ENCODE results near the gene PDCD7.
"Not testable (repeated sequence)": the region's sequence is repeated elsewhere in the genome, so short reads cannot be mapped to it uniquely, and the experiment has no call there.

PDCD7 gene

DNA sequence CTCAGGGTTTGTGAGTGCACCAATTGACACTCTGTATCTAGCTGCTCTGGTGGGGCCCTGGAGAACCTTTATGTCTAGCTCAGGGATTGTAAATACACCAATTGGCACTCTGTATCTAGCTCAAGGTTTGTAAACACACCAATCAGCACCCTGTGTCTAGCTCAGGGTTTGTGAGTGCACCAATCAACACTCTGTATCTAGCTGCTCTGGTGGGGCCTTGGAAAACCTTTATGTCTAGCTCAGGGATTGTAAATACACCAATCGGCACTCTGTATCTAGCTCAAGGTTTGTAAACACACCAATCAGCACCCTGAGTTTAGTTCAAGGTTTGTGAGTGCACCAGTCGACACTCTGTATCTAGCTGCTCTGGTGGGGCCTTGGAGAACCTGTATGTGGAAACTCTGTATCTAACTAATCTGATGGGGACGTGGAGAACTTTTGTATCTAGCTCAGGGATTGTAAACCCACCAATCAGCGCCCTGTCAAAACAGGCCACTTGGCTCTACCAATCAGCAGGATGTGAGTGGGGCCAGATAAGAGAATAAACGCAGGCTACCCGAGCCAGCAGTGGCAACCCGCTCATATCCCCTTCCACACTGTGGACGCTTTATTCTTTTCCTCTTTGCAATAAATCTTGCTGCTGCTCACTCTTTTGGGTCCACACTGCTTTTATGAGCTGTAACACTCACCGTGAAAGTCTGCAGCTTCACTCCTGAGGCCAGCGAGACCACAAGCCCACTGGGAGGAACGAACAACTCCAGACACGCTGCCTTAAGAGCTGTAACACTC lies 57.8 kb downstream of the PDCD7 start:
- not testable (repeated sequence) for H3K36me3 ChIP-seq (ENCODE audit: control insufficient read depth in 1 of 2, insufficient read depth in 2 of 2, low read depth in 1 of 2, low read length in 2 of 2); H2BK120ac ChIP-seq (ENCODE audit: low read depth, low read length); H4K8ac ChIP-seq (ENCODE audit: low read length); DNase-seq; H2BK15ac ChIP-seq (ENCODE audit: low read depth, poor library complexity, severe bottlenecking); H3K4me2 ChIP-seq (ENCODE audit: low read length, poor library complexity, severe bottlenecking); H3K4me3 ChIP-seq (ENCODE audit: insufficient read depth in 1 of 2, low read depth in 1 of 2, low read length in 2 of 2); H3K23ac ChIP-seq (ENCODE audit: low read length in 2 of 2); H3K18ac ChIP-seq (ENCODE audit: low read depth in 1 of 2, low read length in 2 of 2); H3K14ac ChIP-seq (ENCODE audit: low read length in 2 of 2); H3K27ac ChIP-seq (ENCODE audit: low read length, poor library complexity, severe bottlenecking); H2AK5ac ChIP-seq (ENCODE audit: low read length, severe bottlenecking); H4K91ac ChIP-seq (ENCODE audit: low read length); H3K79me1 ChIP-seq (replicated peaks; ENCODE audit: low read length, poor library complexity, severe bottlenecking); H3K4ac ChIP-seq (ENCODE audit: low read depth in 1 of 2, low read length in 2 of 2); H3K9ac ChIP-seq (ENCODE audit: low read length); H2BK12ac ChIP-seq (ENCODE audit: low read length in 2 of 2); H2BK5ac ChIP-seq (ENCODE audit: low read depth, low read length, poor library complexity, severe bottlenecking); H3K4me1 ChIP-seq (ENCODE audit: control insufficient read depth, insufficient read depth, low read depth, low read length); H3K9me3 ChIP-seq (ENCODE audit: control insufficient read depth, low read length); H2AFZ ChIP-seq (ENCODE audit: low read depth, low read length)
- 51% methylated on average over 11 of the region's 12 CpGs for WGBS
- peaks cover 40 to 43% of the 10 kb centered on the region in 2 experiments for H3K27me3 ChIP-seq (ENCODE audit: control insufficient read depth in 1 of 2, insufficient read depth in 1 of 2, low read length in 2 of 2)

DNA sequence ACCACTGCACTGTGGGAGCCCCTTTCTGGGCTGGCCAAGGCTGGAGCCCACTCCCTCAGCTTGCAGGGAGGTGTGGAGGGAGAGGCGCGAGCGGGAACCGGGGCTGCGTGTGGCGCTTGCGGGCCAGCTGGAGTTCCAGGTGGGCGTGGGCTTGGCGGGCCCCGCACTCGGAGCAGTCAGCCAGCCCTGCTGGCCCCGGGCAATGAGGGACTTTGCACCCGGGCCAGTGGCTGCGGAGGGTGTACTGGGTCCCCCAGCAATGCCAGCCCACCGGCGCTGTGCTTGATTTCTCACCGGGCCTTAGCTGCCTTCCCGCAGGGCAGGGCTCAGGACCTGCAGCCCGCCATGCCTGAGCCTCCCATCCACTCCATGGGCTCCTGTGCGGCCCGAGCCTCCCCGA lies 58.7 kb downstream of the PDCD7 start:
- H3K14ac ChIP-seq (ENCODE audit: low read length in 2 of 2); H2AK5ac ChIP-seq (ENCODE audit: low read length, severe bottlenecking); H3K4me1 ChIP-seq (ENCODE audit: control insufficient read depth, insufficient read depth, low read depth, low read length); H4K8ac ChIP-seq (ENCODE audit: low read length); H3K18ac ChIP-seq (ENCODE audit: low read depth in 1 of 2, low read length in 2 of 2); H3K23ac ChIP-seq (ENCODE audit: low read length in 2 of 2); DNase-seq; H2BK5ac ChIP-seq (ENCODE audit: low read depth, low read length, poor library complexity, severe bottlenecking); H4K91ac ChIP-seq (ENCODE audit: low read length); H3K4ac ChIP-seq (ENCODE audit: low read depth in 1 of 2, low read length in 2 of 2); H3K9me3 ChIP-seq (ENCODE audit: control insufficient read depth, low read length); H3K36me3 ChIP-seq (ENCODE audit: control insufficient read depth in 1 of 2, insufficient read depth in 2 of 2, low read depth in 1 of 2, low read length in 2 of 2); H3K4me3 ChIP-seq (ENCODE audit: insufficient read depth in 1 of 2, low read depth in 1 of 2, low read length in 2 of 2); H3K9ac ChIP-seq (ENCODE audit: low read length); H3K79me1 ChIP-seq (replicated peaks; ENCODE audit: low read length, poor library complexity, severe bottlenecking); H2BK12ac ChIP-seq (ENCODE audit: low read length in 2 of 2); H3K4me2 ChIP-seq (ENCODE audit: low read length, poor library complexity, severe bottlenecking); H2BK15ac ChIP-seq (ENCODE audit: low read depth, poor library complexity, severe bottlenecking); H2BK120ac ChIP-seq (ENCODE audit: low read depth, low read length); H2AFZ ChIP-seq (ENCODE audit: low read depth, low read length); H3K27ac ChIP-seq (ENCODE audit: low read length, poor library complexity, severe bottlenecking): not testable (repeated sequence)
- WGBS, result 100% methylated on average over 8 of the region's 22 CpGs
- H3K27me3 ChIP-seq (ENCODE audit: control insufficient read depth in 1 of 2, insufficient read depth in 1 of 2, low read length in 2 of 2), result peaks cover 35 to 48% of the 10 kb centered on the region in 2 experiments

DNA sequence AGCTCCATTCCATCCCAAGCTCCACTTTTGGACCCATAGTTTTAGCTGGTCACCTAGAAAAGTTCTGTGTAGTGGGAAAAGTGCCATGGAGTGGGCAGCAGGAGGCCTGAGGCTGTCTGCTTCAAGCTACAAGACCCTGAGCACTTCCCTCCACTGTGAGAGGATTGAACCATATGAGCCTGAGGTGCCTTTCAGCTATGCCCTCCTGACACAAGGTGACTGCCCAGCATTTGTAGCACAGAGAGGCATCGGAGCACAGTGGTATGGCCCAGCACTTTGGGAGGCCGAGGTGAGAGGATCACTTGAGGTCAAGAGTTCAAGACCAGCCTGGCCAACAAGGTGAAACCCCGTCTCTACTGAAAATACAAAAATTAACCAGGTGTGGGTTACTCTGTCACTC lies 61.0 kb downstream of the PDCD7 start:
- Histone ChIP-seq H2AK5ac (ENCODE audit: low read length, severe bottlenecking) (no peak overlapping the region), H4K91ac (ENCODE audit: low read length) (no peak overlapping the region), H2BK120ac (ENCODE audit: low read depth, low read length) (no peak overlapping the region), H2BK5ac (ENCODE audit: low read depth, low read length, poor library complexity, severe bottlenecking) (no peak overlapping the region), H3K27me3 (ENCODE audit: control insufficient read depth in 1 of 2, insufficient read depth in 1 of 2, low read length in 2 of 2) (peaks cover 12 to 47% of the 10 kb centered on the region in 2 experiments), H3K9me3 (ENCODE audit: control insufficient read depth, low read length) (no peaks in the 10 kb centered on the region), H3K4ac (ENCODE audit: low read depth in 1 of 2, low read length in 2 of 2) (no peak overlapping the region), H3K4me1 (ENCODE audit: control insufficient read depth, insufficient read depth, low read depth, low read length) (peaks cover 12% of the 10 kb centered on the region), H2BK12ac (ENCODE audit: low read length in 2 of 2) (peak overlapping the region in 1 of 2 experiments; percentile 92), H3K4me2 (ENCODE audit: low read length, poor library complexity, severe bottlenecking) (no peak overlapping the region), H3K4me3 (ENCODE audit: insufficient read depth in 1 of 2, low read depth in 1 of 2, low read length in 2 of 2) (no peak overlapping the region), H4K8ac (ENCODE audit: low read length) (no peak overlapping the region), H3K27ac (ENCODE audit: low read length, poor library complexity, severe bottlenecking) (no peak overlapping the region), H2AFZ (ENCODE audit: low read depth, low read length) (no peak overlapping the region), H2BK15ac (ENCODE audit: low read depth, poor library complexity, severe bottlenecking) (no peak overlapping the region), H3K18ac (ENCODE audit: low read depth in 1 of 2, low read length in 2 of 2) (peak overlapping the region in 1 of 2 experiments; percentile 72), H3K9ac (ENCODE audit: low read length) (no peak overlapping the region), H3K14ac (ENCODE audit: low read length in 2 of 2) (no peak overlapping the region), H3K79me1 (replicated peaks; ENCODE audit: low read length, poor library complexity, severe bottlenecking) (no peaks in the 10 kb centered on the region), H3K36me3 (ENCODE audit: control insufficient read depth in 1 of 2, insufficient read depth in 2 of 2, low read depth in 1 of 2, low read length in 2 of 2) (no peaks in the 10 kb centered on the region), H3K23ac (ENCODE audit: low read length in 2 of 2) (no peak overlapping the region)
- DNase-seq, result no peak
- 90% methylated on average over 3 of the region's 3 CpGs for WGBS

DNA sequence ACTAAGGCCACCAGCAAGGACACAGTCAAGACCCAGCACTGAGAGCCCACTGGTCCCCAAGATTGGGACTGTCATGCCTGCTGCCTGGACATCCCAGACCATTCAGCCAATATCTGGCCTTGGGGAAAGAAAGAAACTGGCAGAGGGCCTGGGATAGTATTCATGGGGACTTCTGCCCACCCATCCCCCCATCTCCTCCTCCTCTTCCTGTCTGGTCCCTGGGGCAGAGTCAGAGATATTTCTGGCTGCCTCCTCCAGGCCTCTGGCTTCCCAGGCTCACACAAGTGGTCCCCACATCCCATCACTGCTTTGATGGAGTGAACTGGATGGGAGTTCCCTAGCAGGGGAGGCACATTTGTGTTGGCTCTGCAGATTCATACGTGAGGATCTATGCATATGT lies 61.6 kb downstream of the PDCD7 start:
- Histone ChIP-seq H3K18ac (ENCODE audit: low read depth in 1 of 2, low read length in 2 of 2) (peak overlapping the region; percentile 12 to 89), H3K79me1 (replicated peaks; ENCODE audit: low read length, poor library complexity, severe bottlenecking) (no peaks in the 10 kb centered on the region), H2AK5ac (ENCODE audit: low read length, severe bottlenecking) (no peak overlapping the region), H3K23ac (ENCODE audit: low read length in 2 of 2) (no peak overlapping the region), H4K91ac (ENCODE audit: low read length) (peak overlapping the region; percentile 79), H4K8ac (ENCODE audit: low read length) (no peak overlapping the region), H3K9ac (ENCODE audit: low read length) (no peak overlapping the region), H3K36me3 (ENCODE audit: control insufficient read depth in 1 of 2, insufficient read depth in 2 of 2, low read depth in 1 of 2, low read length in 2 of 2) (no peaks in the 10 kb centered on the region), H3K4me2 (ENCODE audit: low read length, poor library complexity, severe bottlenecking) (no peak overlapping the region), H2BK120ac (ENCODE audit: low read depth, low read length) (no peak overlapping the region), H3K4me3 (ENCODE audit: insufficient read depth in 1 of 2, low read depth in 1 of 2, low read length in 2 of 2) (no peak overlapping the region), H3K27ac (ENCODE audit: low read length, poor library complexity, severe bottlenecking) (no peak overlapping the region), H3K27me3 (ENCODE audit: control insufficient read depth in 1 of 2, insufficient read depth in 1 of 2, low read length in 2 of 2) (peaks cover 12 to 53% of the 10 kb centered on the region in 2 experiments), H2AFZ (ENCODE audit: low read depth, low read length) (no peak overlapping the region), H2BK12ac (ENCODE audit: low read length in 2 of 2) (peak overlapping the region; percentile 86 to 98), H2BK15ac (ENCODE audit: low read depth, poor library complexity, severe bottlenecking) (no peak overlapping the region), H3K9me3 (ENCODE audit: control insufficient read depth, low read length) (no peaks in the 10 kb centered on the region), H3K14ac (ENCODE audit: low read length in 2 of 2) (peak overlapping the region in 1 of 2 experiments; percentile 69), H3K4me1 (ENCODE audit: control insufficient read depth, insufficient read depth, low read depth, low read length) (peaks cover 12% of the 10 kb centered on the region), H3K4ac (ENCODE audit: low read depth in 1 of 2, low read length in 2 of 2) (peak overlapping the region in 1 of 2 experiments; percentile 47), H2BK5ac (ENCODE audit: low read depth, low read length, poor library complexity, severe bottlenecking) (no peak overlapping the region)
- WGBS, result 88% methylated on average over 1 of the region's 1 CpG
- no peak for DNase-seq
